ENCODE measurements around the gene TEDC1.

- no peak for TF ChIP-seq CTCF (conservative IDR thresholded peaks at IDR 0.05 in 1 of 2, IDR thresholded peaks at IDR 0.05 in 1 of 2; ENCODE audit: extremely low read depth in 1 of 2, insufficient read depth in 1 of 2, low read depth in 1 of 2, low read length in 2 of 2)
- TF ChIP-seq EZH2 (IDR thresholded peaks at IDR 0.05; ENCODE audit: borderline replicate concordance, low read length) = no peak
Measured at GRCh38 chr14:105508069-105508468, 17.0 kb downstream of the TEDC1 start.

All from mammary epithelial cell (primary cell).